Stimulated activated CD8-positive, alpha-beta memory T cell treated with anti-CD3 and anti-CD28 coated beads, Interleukin-7, amount 100 ng/mL, for 48 hours (primary cell): ENCODE results near the gene HIVEP2.

Experiments
- DNase-seq, 2 donors: peaks; one replicate each; pipeline ENCODE4 v3.0.0-alpha.2; 2020; ENCODE audit warnings: low read depth in 1 of 2; ENCODE audit errors: extremely low read depth in 1 of 2

Gene HIVEP2

GRCh38 chr6:142796571-142796970, 148.4 kb downstream of the HIVEP2 start:
- no peak for DNase-seq

GRCh38 chr6:142796024-142796423, 149.0 kb downstream of the HIVEP2 start:
- DNase-seq = no peak

GRCh38 chr6:142794424-142794823, 150.6 kb downstream of the HIVEP2 start:
- DNase-seq = no peak

GRCh38 chr6:142790257-142790656, 154.7 kb downstream of the HIVEP2 start:
- no peak for DNase-seq

GRCh38 chr6:142787422-142787821, 157.6 kb downstream of the HIVEP2 start:
- no peak for DNase-seq

- DNase-seq = no peak
These were observed 158.5 kb downstream of the HIVEP2 start for GRCh38 chr6:142786476-142786875.

- no peak for DNase-seq
These were observed 160.6 kb downstream of the HIVEP2 start for GRCh38 chr6:142784344-142784743.

- no peak for DNase-seq
These were observed 161.5 kb downstream of the HIVEP2 start for GRCh38 chr6:142783499-142783898.

GRCh38 chr6:142781129-142781528, 163.8 kb downstream of the HIVEP2 start:
- DNase-seq = no peak

- DNase-seq = no peak
These were observed 170.9 kb downstream of the HIVEP2 start for GRCh38 chr6:142773859-142774648.

- DNase-seq = no peak
These were observed 171.7 kb downstream of the HIVEP2 start for GRCh38 chr6:142773324-142773723.

- no peak for DNase-seq
These were observed 173.8 kb downstream of the HIVEP2 start for GRCh38 chr6:142771162-142771561.

GRCh38 chr6:142765306-142765705, 179.7 kb downstream of the HIVEP2 start:
- DNase-seq = no peak

- DNase-seq = no peak
These were observed 180.7 kb downstream of the HIVEP2 start for GRCh38 chr6:142764311-142764710.

- DNase-seq = no peak
These were observed 181.8 kb downstream of the HIVEP2 start for GRCh38 chr6:142763205-142763604.

- DNase-seq = no peak
These were observed 183.2 kb downstream of the HIVEP2 start for GRCh38 chr6:142761756-142762155.

- no peak for DNase-seq
These were observed 184.8 kb downstream of the HIVEP2 start for GRCh38 chr6:142760152-142760551.

- no peak for DNase-seq
These were observed 186.3 kb downstream of the HIVEP2 start for GRCh38 chr6:142758629-142759025.

GRCh38 chr6:142757852-142758628, 186.9 kb downstream of the HIVEP2 start:
- no peak for DNase-seq

GRCh38 chr6:142756215-142756630, 188.8 kb downstream of the HIVEP2 start:
- no peak for DNase-seq

GRCh38 chr6:142753196-142753595, 191.8 kb downstream of the HIVEP2 start:
- DNase-seq = no peak

- no peak for DNase-seq
These were observed 192.6 kb downstream of the HIVEP2 start for GRCh38 chr6:142752348-142752747.
